HFFc6 (cell line): ENCODE measurements around the gene MYOC. TPM values are rescaled to one million over a fixed set of nuclear protein-coding genes. Genes with fewer than 3 reads are reported as not detected.
"Not testable (repeated sequence)": the region's sequence is repeated elsewhere in the genome, so short reads cannot be mapped to it uniquely, and the experiment has no call there.

Source experiments
- DNase-seq: peaks from one replicate; pipeline ENCODE4 v3.0.0-alpha.2; 2018
- H3K27ac Mint-ChIP-seq: 2 replicates; pipeline ENCODE4 v1.8.0; 2020; ENCODE audit warnings: mild to moderate bottlenecking, mixed read lengths
- H3K27me3 Mint-ChIP-seq: 2 replicates; pipeline ENCODE4 v1.8.0; 2021; ENCODE audit warnings: mild to moderate bottlenecking, moderate library complexity, mixed read lengths; ENCODE audit not compliant: insufficient read depth
- H3K36me3 Mint-ChIP-seq: 2 replicates; pipeline ENCODE4 v1.8.0; 2021; ENCODE audit warnings: low read depth, mixed read lengths
- H3K4me1 Mint-ChIP-seq: 2 replicates; pipeline ENCODE4 v1.8.0; 2020; ENCODE audit warnings: low read depth, mixed read lengths
- H3K4me3 Mint-ChIP-seq: 2 replicates; pipeline ENCODE4 v1.8.0; 2020; ENCODE audit warnings: mild to moderate bottlenecking, moderate library complexity, mixed read lengths
- H3K9me3 Mint-ChIP-seq: 2 replicates; pipeline ENCODE4 v1.8.0; 2020; ENCODE audit warnings: mild to moderate bottlenecking, mixed read lengths
- total RNA-seq, 6 experiments: library from RNA; stranded (reverse); fragmentation: NEBNext Ultra II Directional; extraction: Animal tissue kit (Norgen Biotek cat#: 25700); gene quantifications; 2 replicates in 1 of 6; 3 replicates in 5 of 6; pipeline ENCODE4 v1.2.3, GENCODE V29; 2021
- TF ChIP-seq, protein P1 (sequence below): fragments of 200-600 bp; sonication (generic); IDR thresholded peaks from 2 replicates; pipeline ENCODE4 v1.5.0; 2021; ENCODE audit warnings: antibody characterized with exemption, mild to moderate bottlenecking

MYOC gene
- total RNA-seq, 6 experiments from 2014 or later: 0.10 TPM; not detected in 5

- no peaks in the 10 kb centered on the region for H3K4me1 Mint-ChIP-seq
- TF ChIP-seq, protein P1, sequence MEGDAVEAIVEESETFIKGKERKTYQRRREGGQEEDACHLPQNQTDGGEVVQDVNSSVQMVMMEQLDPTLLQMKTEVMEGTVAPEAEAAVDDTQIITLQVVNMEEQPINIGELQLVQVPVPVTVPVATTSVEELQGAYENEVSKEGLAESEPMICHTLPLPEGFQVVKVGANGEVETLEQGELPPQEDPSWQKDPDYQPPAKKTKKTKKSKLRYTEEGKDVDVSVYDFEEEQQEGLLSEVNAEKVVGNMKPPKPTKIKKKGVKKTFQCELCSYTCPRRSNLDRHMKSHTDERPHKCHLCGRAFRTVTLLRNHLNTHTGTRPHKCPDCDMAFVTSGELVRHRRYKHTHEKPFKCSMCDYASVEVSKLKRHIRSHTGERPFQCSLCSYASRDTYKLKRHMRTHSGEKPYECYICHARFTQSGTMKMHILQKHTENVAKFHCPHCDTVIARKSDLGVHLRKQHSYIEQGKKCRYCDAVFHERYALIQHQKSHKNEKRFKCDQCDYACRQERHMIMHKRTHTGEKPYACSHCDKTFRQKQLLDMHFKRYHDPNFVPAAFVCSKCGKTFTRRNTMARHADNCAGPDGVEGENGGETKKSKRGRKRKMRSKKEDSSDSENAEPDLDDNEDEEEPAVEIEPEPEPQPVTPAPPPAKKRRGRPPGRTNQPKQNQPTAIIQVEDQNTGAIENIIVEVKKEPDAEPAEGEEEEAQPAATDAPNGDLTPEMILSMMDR: no peak
- H3K4me3 Mint-ChIP-seq: no peak overlapping the region
- H3K27me3 Mint-ChIP-seq: peaks cover 16% of the 10 kb centered on the region
- no peak overlapping the region for H3K27ac Mint-ChIP-seq
- DNase-seq: no peak
- peaks cover 5% of the 10 kb centered on the region; the same call in 1 of the 2 replicates for H3K9me3 Mint-ChIP-seq
- H3K36me3 Mint-ChIP-seq: no peaks in the 10 kb centered on the region
Measured at GRCh38 chr1:171627020-171627419, 25.5 kb downstream of the MYOC start.

GRCh38 chr1:171625225-171625624, 27.3 kb downstream of the MYOC start:
- TF ChIP-seq, protein P1: no peak
- Mint-ChIP-seq H3K27ac (no peak overlapping the region), H3K27me3 (peaks cover 18% of the 10 kb centered on the region), H3K4me1 (no peaks in the 10 kb centered on the region), H3K36me3 (no peaks in the 10 kb centered on the region), H3K4me3 (no peak overlapping the region), H3K9me3 (no peaks in the 10 kb centered on the region)
- DNase-seq: no peak

DNA sequence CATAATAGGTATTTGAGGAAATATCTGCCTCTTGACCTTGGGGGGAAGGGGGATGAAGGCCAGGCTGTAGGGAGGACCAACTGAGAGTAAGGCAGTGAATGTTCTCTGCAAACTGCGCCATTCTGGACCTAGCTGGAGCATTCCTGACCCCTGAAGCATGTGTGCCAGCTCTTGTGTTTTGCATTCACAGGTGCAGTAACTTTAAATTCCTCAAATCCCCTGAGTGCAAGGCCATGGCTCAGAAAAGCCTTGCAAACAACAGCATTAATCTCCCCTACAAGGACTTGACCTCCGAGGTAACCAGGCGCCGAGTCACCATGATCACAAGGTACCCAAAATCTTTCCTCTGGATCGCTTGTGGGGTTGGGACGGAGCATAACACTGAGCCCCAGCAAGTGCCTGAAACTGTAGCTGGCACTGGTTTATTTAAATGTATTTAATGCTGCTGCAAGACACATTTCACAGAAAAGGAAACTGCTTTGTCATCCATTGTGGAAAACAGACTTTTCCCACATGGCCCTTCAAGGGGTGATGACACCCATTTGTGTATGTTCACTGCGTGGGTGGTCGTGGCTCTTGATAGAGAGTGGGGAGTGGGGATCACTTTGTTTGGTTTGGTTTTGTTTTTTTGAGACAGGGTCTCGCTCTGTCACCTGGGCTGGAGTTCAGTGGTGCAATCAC, 28.7 kb downstream of the MYOC start:
- H3K9me3 Mint-ChIP-seq: no peaks in the 10 kb centered on the region

DNA sequence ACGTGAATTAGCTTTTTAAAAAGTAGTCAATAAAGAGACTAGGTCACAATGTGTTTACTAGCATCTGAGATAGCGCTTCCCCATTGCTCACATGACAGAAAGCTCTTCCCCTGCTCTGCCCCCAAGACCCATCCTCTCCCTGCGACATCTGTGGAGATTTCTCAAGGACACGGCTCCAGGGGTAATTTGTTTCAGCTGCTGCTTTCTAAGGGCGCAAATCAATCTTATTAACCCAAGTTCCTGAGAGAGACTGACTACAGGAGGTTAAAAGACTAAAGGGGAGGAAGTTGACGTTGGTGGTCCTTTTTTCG, 30.4 kb downstream of the MYOC start, which contains the start of gene MYOCOS:
TSS of gene MYOCOS (plus strand) at position 92 of the 311 bp plus-strand sequence. CDS start 1,641 bp downstream, outside the sequence.
- Mint-ChIP-seq H3K36me3 (no peaks in the 10 kb centered on the region), H3K27ac (no peak within 1 kb of the TSS)
- DNase-seq: no peak

More for the DNA sequence above, 28.7 kb downstream of the MYOC start:
- no peak overlapping the region for H3K27ac Mint-ChIP-seq
- no peaks in the 10 kb centered on the region for H3K4me1 Mint-ChIP-seq
- peaks cover 12% of the 10 kb centered on the region for H3K27me3 Mint-ChIP-seq
- H3K36me3 Mint-ChIP-seq: no peaks in the 10 kb centered on the region
- TF ChIP-seq, protein P1: no peak
- no peak overlapping the region for H3K4me3 Mint-ChIP-seq
- no peak for DNase-seq

GRCh38 chr1:171616586-171616985, 35.9 kb downstream of the MYOC start:
- H3K4me1 Mint-ChIP-seq: no peaks in the 10 kb centered on the region
- H3K27me3 Mint-ChIP-seq: peaks cover 11% of the 10 kb centered on the region
- TF ChIP-seq, protein P1: no peak
- no peak for DNase-seq
- no peaks in the 10 kb centered on the region for H3K36me3 Mint-ChIP-seq
- no peaks in the 10 kb centered on the region for H3K9me3 Mint-ChIP-seq
- no peak overlapping the region for H3K27ac Mint-ChIP-seq
- no peak overlapping the region for H3K4me3 Mint-ChIP-seq

More for the DNA sequence above, 30.4 kb downstream of the MYOC start, which contains the start of gene MYOCOS:
- peaks cover 13% of the 10 kb centered on the region for H3K27me3 Mint-ChIP-seq
- TF ChIP-seq, protein P1: no peak
- H3K4me1 Mint-ChIP-seq: no peaks in the 10 kb centered on the region
- H3K4me3 Mint-ChIP-seq: no peak within 1 kb of the TSS
- no peaks in the 10 kb centered on the region for H3K9me3 Mint-ChIP-seq

- not testable (repeated sequence) for H3K27ac Mint-ChIP-seq, H3K36me3 Mint-ChIP-seq, H3K27me3 Mint-ChIP-seq, H3K9me3 Mint-ChIP-seq, H3K4me1 Mint-ChIP-seq, DNase-seq, H3K4me3 Mint-ChIP-seq
Measured at GRCh38 chr1:171615122-171615906, 37.2 kb downstream of the MYOC start.
